HepG2 (cell line): ENCODE data around the gene GOT1. TPM values are rescaled to one million over a fixed set of nuclear protein-coding genes. Genes with fewer than 3 reads are reported as not detected.

Source experiments
- ATAC-seq: fragments of 200-7000 bp; cut with Tn5 transposase; 3 replicates; pipeline ENCODE4 v1.9.1; 2020; ENCODE audit warnings: mild to moderate bottlenecking, moderate library complexity
- BruUV-seq: library from RNA; stranded (reverse); fragments of 400-500 nt; replicated peaks from 2 replicates; lab custom pipeline; 2021; lab: Mats Ljungman, UMichigan
- CTCF ChIA-PET: fragments of 300-600 bp; formaldehyde crosslinking; extraction: SDS; loops from one replicate; lab custom pipeline; 2021; ENCODE audit warnings: low total read pairs, inconsistent platforms, low intra/inter-chr PET ratio; lab: Yijun Ruan, JAX
- POLR2A ChIA-PET: fragments of 350-600 bp; sonication (Branson Sonifier 250); formaldehyde crosslinking; loops from one replicate; lab custom pipeline; 2020; ENCODE audit warnings: antibody characterized with exemption, inconsistent platforms; lab: Yijun Ruan, JAX
- DNase-seq: peaks from one replicate; pipeline ENCODE4 v3.0.0-alpha.2; 2015; ENCODE audit warnings: low spot score
- FAIRE-seq: peaks from 3 replicates; lab custom pipeline; 2011; peaks lifted over from hg19 to GRCh38; lab: Jason Lieb, UNC
- H2AFZ ChIP-seq: one replicate; pipeline ENCODE4 v1.6.1; 2011; ENCODE audit warnings: low read length, inconsistent platforms
- H3K27ac ChIP-seq: fragments of 300-600 bp; 3 replicates; pipeline ENCODE4 v1.8.0; 2011; ENCODE audit warnings: mixed run types, mild to moderate bottlenecking, mixed read lengths, low read length, inconsistent platforms; ENCODE audit not compliant: insufficient read depth; ENCODE audit errors: extremely low read length
- H3K27me3 ChIP-seq, 2 experiments: fragments of 200-600 bp in 1 of 2; 2 replicates in 1 of 2; 3 replicates in 1 of 2; pipeline versions ENCODE4 v1.6.0 to v1.8.0; 2011; ENCODE audit warnings: low read length in 2 of 2, mild to moderate bottlenecking in 2 of 2, moderate library complexity in 2 of 2, inconsistent platforms in 1 of 2; ENCODE audit not compliant: insufficient read depth in 2 of 2, control insufficient read depth in 1 of 2
- H3K36me3 ChIP-seq, 2 experiments: fragments of 200-600 bp in 1 of 2; replicated peaks in 1 of 2; 2 replicates in 1 of 2; 3 replicates in 1 of 2; pipeline versions ENCODE4 v1.5.1 to v1.8.0; 2011; ENCODE audit warnings: low read length in 2 of 2, inconsistent platforms in 1 of 2; ENCODE audit not compliant: insufficient read depth in 2 of 2, control insufficient read depth in 1 of 2
- H3K4me1 ChIP-seq: 2 replicates; pipeline ENCODE4 v1.5.1; 2012; ENCODE audit warnings: low read length, inconsistent platforms; ENCODE audit not compliant: insufficient read depth
- H3K4me2 ChIP-seq: 2 replicates; pipeline ENCODE4 v1.6.0; 2011; ENCODE audit warnings: low read depth, low read length, inconsistent platforms
- H3K4me3 ChIP-seq, 3 experiments: fragments of 200-600 bp in 1 of 3; sonication (generic), shearing (Covaris generic) in 1 of 3; replicated peaks in 1 of 3; 2 replicates each; pipeline ENCODE4 v1.5.1; 2011 to 2016; ENCODE audit warnings: low read length in 3 of 3, inconsistent platforms in 2 of 3, low read depth in 2 of 3, mild to moderate bottlenecking in 2 of 3, control low read depth in 1 of 3, mixed read lengths in 1 of 3; ENCODE audit not compliant: insufficient read depth in 1 of 3
- H3K79me2 ChIP-seq: one replicate; pipeline ENCODE4 v1.6.1; 2011; ENCODE audit warnings: low read length, inconsistent platforms; ENCODE audit not compliant: insufficient read depth
- H3K9ac ChIP-seq: 2 replicates; pipeline ENCODE4 v1.6.0; 2011; ENCODE audit warnings: mild to moderate bottlenecking, low read depth, low read length, inconsistent platforms; ENCODE audit not compliant: insufficient read depth
- H3K9me3 ChIP-seq: 2 replicates; pipeline ENCODE4 v1.5.1; 2012; ENCODE audit warnings: mild to moderate bottlenecking, low read length
- H4K20me1 ChIP-seq: 2 replicates; pipeline ENCODE4 v1.6.0; 2011; ENCODE audit warnings: inconsistent platforms, mild to moderate bottlenecking, low read length, moderate library complexity; ENCODE audit not compliant: insufficient read depth
- AHDC1 ChIP-seq: sonication (generic); formaldehyde crosslinking; IDR thresholded peaks from 2 replicates; pipeline ENCODE4 v1.5.1; 2020; ENCODE audit warnings: mild to moderate bottlenecking, missing genetic modification reagents, borderline replicate concordance
- ATM ChIP-seq: fragments of 450-650 bp; IDR thresholded peaks from 2 replicates; pipeline ENCODE4 v1.7.1; 2017; ENCODE audit warnings: mild to moderate bottlenecking, borderline replicate concordance
- KLF11 ChIP-seq: IDR thresholded peaks from 2 replicates; pipeline ENCODE4 v1.6.1; 2016; ENCODE audit warnings: missing compliant biosample characterization
- MAF1 ChIP-seq: sonication (generic); formaldehyde crosslinking; IDR thresholded peaks from 2 replicates; pipeline ENCODE4 v1.5.0; 2020; ENCODE audit warnings: missing genetic modification reagents, borderline replicate concordance
- MTF2 ChIP-seq: sonication (generic); formaldehyde crosslinking; IDR thresholded peaks from 2 replicates; pipeline ENCODE4 v1.5.0; 2020; ENCODE audit warnings: missing genetic modification reagents, borderline replicate concordance
- RXRA ChIP-seq: sonication (generic); formaldehyde crosslinking; IDR thresholded peaks from 2 replicates; pipeline ENCODE4 v1.5.1; 2020; ENCODE audit warnings: missing genetic modification reagents
- STAG1 ChIP-seq: sonication (generic); formaldehyde crosslinking; IDR thresholded peaks from 2 replicates; pipeline ENCODE4 v1.4.0; 2020; ENCODE audit warnings: missing genetic modification reagents
- TCF12 ChIP-seq, 2 experiments: fragments of 450-650 bp in 1 of 2; sonication (generic) in 1 of 2; formaldehyde crosslinking in 1 of 2; IDR thresholded peaks; 2 replicates each; pipeline versions ENCODE4 v1.6.1 to v1.8.0; 2017 to 2022; ENCODE audit warnings: antibody characterized with exemption in 1 of 2, mild to moderate bottlenecking in 1 of 2, missing genetic modification reagents in 1 of 2, moderate library complexity in 1 of 2
- ZBTB14 ChIP-seq: sonication (generic); formaldehyde crosslinking; IDR thresholded peaks from 2 replicates; pipeline ENCODE4 v1.4.0; 2020; ENCODE audit warnings: missing genetic modification reagents
- ZNF138 ChIP-seq: sonication (generic); formaldehyde crosslinking; IDR thresholded peaks from 2 replicates; pipeline ENCODE4 v1.5.0; 2020; ENCODE audit warnings: mild to moderate bottlenecking, low read depth, missing genetic modification reagents
- ZNF280D ChIP-seq: sonication (generic); formaldehyde crosslinking; IDR thresholded peaks from 2 replicates; pipeline ENCODE4 v1.5.1; 2020; ENCODE audit warnings: mild to moderate bottlenecking, missing genetic modification reagents
- ZNF615 ChIP-seq: sonication (generic); formaldehyde crosslinking; IDR thresholded peaks from 2 replicates; pipeline ENCODE4 v1.5.0; 2020; ENCODE audit warnings: mild to moderate bottlenecking, missing genetic modification reagents, borderline replicate concordance
- ZNF703 ChIP-seq: sonication (generic); formaldehyde crosslinking; IDR thresholded peaks from 2 replicates; pipeline ENCODE4 v1.5.1; 2020; ENCODE audit warnings: missing genetic modification reagents, mild to moderate bottlenecking, moderate library complexity, borderline replicate concordance
- WGBS: methylation state at CpG from one replicate; pipeline ENCODE4 v1.1.6; 2017; ENCODE audit warnings: low lambda C conversion rate; 5-methylcytosine and 5-hydroxymethylcytosine counted together
- in situ Hi-C: cut with HindIII; loops from 2 replicates; pipeline ENCODE4 v1.10.0; 2017; ENCODE audit warnings: low pct_unique_long_range_greater_than_20kb; ENCODE audit not compliant: extremely low pct_ligation_motif_present
- intact Hi-C: fragments of 100-400 bp; cut with micrococcal nuclease; formaldehyde crosslinking; loops from one replicate; pipeline ENCODE4 v1.10.0; 2022; ENCODE audit not compliant: unreplicated experiment
- polyA plus RNA-seq, 8 experiments: library from polyadenylated mRNA; depleted of rRNA in 3 of 8; stranded (reverse) in 7 of 8; unstranded in 1 of 8; fragments of >200 nt; fragmentation: Illumina TruSeq in 4 of 8; extraction: Trizol in 4 of 8; gene quantifications; 2 replicates each; pipeline versions ENCODE4 v1.2.1 to v1.2.3, GENCODE V29; 2011 to 2016; ENCODE audit warnings: low read depth in 4 of 8, missing spikeins in 1 of 8, mixed read lengths in 1 of 8; ENCODE audit not compliant: insufficient read depth in 1 of 8
- total RNA-seq, 5 experiments: library from RNA; depleted of rRNA; stranded (reverse); fragments of >200 nt; fragmentation: Illumina TruSeq; extraction: Trizol; gene quantifications; 2 replicates each; pipeline ENCODE4 v1.2.3, GENCODE V29; 2016; ENCODE audit warnings: low read depth in 1 of 5

The GOT1 gene
- total and polyA plus RNA-seq, 2 of the 13 experiments (the other 11 are each of a cell fraction or from before 2014, with no cell fraction given): 81.2 to 102 TPM

DNA sequence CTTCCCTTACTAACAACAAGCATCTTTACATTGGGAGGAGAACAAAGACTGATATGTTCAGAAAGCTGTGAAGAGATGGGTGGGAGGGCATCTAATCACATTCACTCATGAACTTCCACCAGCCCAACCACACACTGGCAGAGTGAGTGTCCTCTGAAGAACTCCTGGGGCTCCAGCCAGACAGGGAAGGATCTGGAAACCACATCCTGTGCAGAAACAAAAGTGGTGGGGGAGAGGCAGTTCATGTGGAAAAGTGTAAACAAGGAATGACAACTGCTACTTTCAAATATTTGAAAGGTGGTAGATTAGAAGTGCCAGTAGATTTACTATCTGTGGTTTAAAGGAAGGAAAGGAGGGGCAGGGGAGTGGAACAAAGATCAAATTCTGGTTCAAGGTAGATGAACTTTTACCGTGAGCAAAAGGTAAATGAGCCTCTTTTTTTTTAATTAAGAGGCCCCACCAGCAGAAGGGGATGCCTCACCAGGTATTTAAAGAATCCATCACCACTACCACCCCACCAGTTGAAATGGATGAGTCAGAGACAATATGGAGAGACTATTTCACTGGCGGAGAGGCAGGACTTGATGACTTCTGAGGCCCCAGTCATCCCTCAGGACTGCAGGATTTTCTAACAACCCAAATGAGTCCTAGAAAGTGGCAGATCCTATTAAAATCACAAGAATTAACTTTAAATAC lies 34.5 kb downstream of the GOT1 start:
- Histone ChIP-seq H3K79me2 (no peaks in the 10 kb centered on the region), H3K9me3 (no peaks in the 10 kb centered on the region), H3K27me3 (no peaks in the 10 kb centered on the region), H3K9ac (no peak overlapping the region), H3K27ac (peak overlapping the region; percentile 76), H3K36me3 (peaks cover 16 to 36% of the 10 kb centered on the region in 2 experiments), H3K4me1 (peaks cover 58% of the 10 kb centered on the region), H2AFZ (no peak overlapping the region), H3K4me2 (peak overlapping the region; percentile 44), H4K20me1 (no peaks in the 10 kb centered on the region), H3K4me3 (no peak overlapping the region)
- 10% methylated on average over 2 of the region's 2 CpGs for WGBS
- in situ Hi-C loops (no loop called here), intact Hi-C loops (loop anchor here (1.0 to 2.0 kb wide), 2 partner anchors 17 to 34 kb away; partner anchors contain the start of gene GOT1)
- FAIRE-seq: peak; percentile 74
- CTCF ChIA-PET: no interaction called here
- POLR2A ChIA-PET: interaction anchor here (1.5 to 3.5 kb wide), 2 partner anchors 25 to 35 kb away, joined by 4 to 16 read pairs; partner anchors contain the start of gene GOT1
- BruUV-seq: no TSS peak
- peak; percentile 89 for DNase-seq
- ATAC-seq: peak; percentile 80
- no peak for TF ChIP-seq ZNF138
- peak; percentile 68; the same call in 1 of the 2 replicates for TF ChIP-seq ZNF615 (CRISPR knock-in tag)
- TF ChIP-seq STAG1 (CRISPR knock-in tag): no peak
- no peak for TF ChIP-seq MTF2 (CRISPR knock-in tag)
- peak; percentile 92; the same call in 1 of the 2 replicates for TF ChIP-seq AHDC1 (CRISPR knock-in tag)
- no peak for TF ChIP-seq ATM
- no peak for TF ChIP-seq TCF12 (IDR thresholded peaks at IDR 0.05)
- peak; percentile 66 for TF ChIP-seq TCF12 (CRISPR knock-in tag; IDR thresholded peaks at IDR 0.05)
- TF ChIP-seq KLF11 (CRISPR knock-in tag): no peak
- no peak for TF ChIP-seq MAF1 (CRISPR knock-in tag)
- peak; percentile 83; the same call in 1 of the 2 replicates for TF ChIP-seq RXRA
- TF ChIP-seq ZBTB14 (CRISPR knock-in tag): no peak
- TF ChIP-seq ZNF703: no peak
- TF ChIP-seq ZNF280D (CRISPR knock-in tag): 0 out of 2 replicates have a peak, but pooled peaks have one; percentile 45
